OCI-LY3 (cell line): ENCODE measurements around the gene TSC22D3.
"Not testable (repeated sequence)": the region's sequence is repeated elsewhere in the genome, so short reads cannot be mapped to it uniquely, and the experiment has no call there.

Experiments used
- EZH2phosphoT487 ChIP-seq: fragments of 200-600 bp; shearing (Covaris generic); IDR thresholded peaks from 2 replicates; pipeline ENCODE4 v1.6.1; 2018; ENCODE audit warnings: antibody characterized with exemption, mixed run types, low read depth
- TF ChIP-seq, protein P1 (sequence below): fragments of 200-600, 300-600 bp; sonication (generic); IDR thresholded peaks from 2 replicates; pipeline ENCODE4 v1.5.1; 2014; ENCODE audit warnings: antibody characterized with exemption, low read length, low read depth

- TF ChIP-seq, protein P1, sequence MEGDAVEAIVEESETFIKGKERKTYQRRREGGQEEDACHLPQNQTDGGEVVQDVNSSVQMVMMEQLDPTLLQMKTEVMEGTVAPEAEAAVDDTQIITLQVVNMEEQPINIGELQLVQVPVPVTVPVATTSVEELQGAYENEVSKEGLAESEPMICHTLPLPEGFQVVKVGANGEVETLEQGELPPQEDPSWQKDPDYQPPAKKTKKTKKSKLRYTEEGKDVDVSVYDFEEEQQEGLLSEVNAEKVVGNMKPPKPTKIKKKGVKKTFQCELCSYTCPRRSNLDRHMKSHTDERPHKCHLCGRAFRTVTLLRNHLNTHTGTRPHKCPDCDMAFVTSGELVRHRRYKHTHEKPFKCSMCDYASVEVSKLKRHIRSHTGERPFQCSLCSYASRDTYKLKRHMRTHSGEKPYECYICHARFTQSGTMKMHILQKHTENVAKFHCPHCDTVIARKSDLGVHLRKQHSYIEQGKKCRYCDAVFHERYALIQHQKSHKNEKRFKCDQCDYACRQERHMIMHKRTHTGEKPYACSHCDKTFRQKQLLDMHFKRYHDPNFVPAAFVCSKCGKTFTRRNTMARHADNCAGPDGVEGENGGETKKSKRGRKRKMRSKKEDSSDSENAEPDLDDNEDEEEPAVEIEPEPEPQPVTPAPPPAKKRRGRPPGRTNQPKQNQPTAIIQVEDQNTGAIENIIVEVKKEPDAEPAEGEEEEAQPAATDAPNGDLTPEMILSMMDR, result not testable (repeated sequence)
- TF ChIP-seq EZH2phosphoT487, result not testable (repeated sequence)
These were observed 34.5 kb upstream of the TSC22D3 start for GRCh38 chrX:107810053-107810452.
